Natural killer cell (primary cell): Measurements from ENCODE around the gene SF3B6. TPM values are rescaled to one million over a fixed set of nuclear protein-coding genes. Genes with fewer than 3 reads are reported as not detected.

ENCODE experiments used
- ATAC-seq, 3 donors: fragments of 150-1000 bp in 2 of 3; fragments of 200-7000 bp in 1 of 3; cut with Tn5 transposase; 1 replicate in 1 of 3; 2 replicates in 2 of 3; pipeline ENCODE4 v1.10.0; 2021; ENCODE audit warnings: mild to moderate bottlenecking in 2 of 3, moderate library complexity in 2 of 3
- DNase-seq, 2 donors: peaks; one replicate each; pipeline versions ENCODE4 v3.0.0 to v3.0.0-alpha.2; 2013 to 2021; ENCODE audit warnings: mixed read lengths in 1 of 2
- H3K27ac ChIP-seq: one replicate; pipeline ENCODE4 v1.5.1; 2013; ENCODE audit warnings: mild to moderate bottlenecking, low read length
- H3K27me3 ChIP-seq: one replicate; pipeline ENCODE4 v1.6.1; 2013; ENCODE audit warnings: low read length; ENCODE audit not compliant: control insufficient read depth, insufficient read depth
- H3K36me3 ChIP-seq: one replicate; pipeline ENCODE4 v1.6.1; 2013; ENCODE audit warnings: low read length; ENCODE audit not compliant: control insufficient read depth, insufficient read depth
- H3K4me1 ChIP-seq: one replicate; pipeline ENCODE4 v1.6.1; 2013; ENCODE audit warnings: low read length; ENCODE audit not compliant: control insufficient read depth, insufficient read depth
- H3K4me3 ChIP-seq: one replicate; pipeline ENCODE4 v1.5.1; 2013; ENCODE audit warnings: low read length
- H3K9me3 ChIP-seq: one replicate; pipeline ENCODE4 v1.6.1; 2013; ENCODE audit warnings: low read length; ENCODE audit not compliant: control insufficient read depth, insufficient read depth
- H3K27ac Mint-ChIP-seq, 2 donors: one replicate each; pipeline ENCODE4 v1.8.0; 2022; ENCODE audit warnings: mild to moderate bottlenecking in 2 of 2, mixed read lengths in 2 of 2, moderate library complexity in 1 of 2
- H3K27me3 Mint-ChIP-seq, 2 donors: one replicate each; pipeline ENCODE4 v1.8.0; 2022; ENCODE audit warnings: low read depth in 2 of 2, mixed read lengths in 2 of 2
- H3K36me3 Mint-ChIP-seq: one replicate; pipeline ENCODE4 v1.8.0; 2022; ENCODE audit warnings: mixed read lengths
- H3K4me1 Mint-ChIP-seq, 2 donors: one replicate each; pipeline ENCODE4 v1.8.0; 2022; ENCODE audit warnings: mixed read lengths in 2 of 2
- H3K4me3 Mint-ChIP-seq: one replicate; pipeline ENCODE4 v1.8.0; 2022; ENCODE audit warnings: mild to moderate bottlenecking, moderate library complexity, mixed read lengths
- H3K9me3 Mint-ChIP-seq, 2 donors: one replicate each; pipeline ENCODE4 v1.8.0; 2022; ENCODE audit warnings: mixed read lengths in 2 of 2
- CTCF ChIP-seq: fragments of 200-600 bp; IDR thresholded peaks from one replicate; pipeline ENCODE4 v1.8.0; 2022; ENCODE audit warnings: antibody characterized with exemption
- WGBS: methylation state at CpG from one replicate; pipeline ENCODE4 v1.1.7; 2013; ENCODE audit warnings: missing lambda C conversion rate; ENCODE audit not compliant: insufficient coverage; 5-methylcytosine and 5-hydroxymethylcytosine counted together
- intact Hi-C: fragments of 100-400 bp; cut with micrococcal nuclease; formaldehyde crosslinking; loops from one replicate; pipeline ENCODE4 v1.14.2; 2022
- total RNA-seq, 4 donors: library from RNA; stranded (reverse); fragments of 120-200 nt in 1 of 4; gene quantifications; one replicate each; pipeline versions ENCODE4 v1.2.3 to v1.2.4, GENCODE V29; 2013 to 2022

Gene SF3B6
- total RNA-seq, 3 donors from 2014 or later (not counting 1 experiment from before 2014, with no cell fraction given): 57.2 to 65.1 (median 57.4) TPM

GRCh38 chr2:24107336-24107735, 31.2 kb upstream of the SF3B6 start:
- Histone ChIP-seq H3K27me3 (no peaks in the 10 kb centered on the region), H3K27ac (no peak overlapping the region), H3K36me3 (no peaks in the 10 kb centered on the region), H3K4me3 (no peak overlapping the region), H3K9me3 (no peaks in the 10 kb centered on the region), H3K4me1 (no peaks in the 10 kb centered on the region)
- WGBS: no CpG with 5 or more reads among the region's 1 CpG
- DNase-seq (no peak), ATAC-seq (no peak)
- intact Hi-C loops: no loop called here
- Mint-ChIP-seq H3K27ac (no peak overlapping the region), H3K4me1 (no peaks in the 10 kb centered on the region), H3K27me3 (no peaks in the 10 kb centered on the region), H3K9me3 (peaks cover 2 to 6% of the 10 kb centered on the region in 2 donors), H3K4me3 (no peak overlapping the region), H3K36me3 (peaks cover 7% of the 10 kb centered on the region)
- TF ChIP-seq CTCF: no peak

GRCh38 chr2:24106786-24107185, 30.7 kb upstream of the SF3B6 start:
- Mint-ChIP-seq H3K9me3 (peaks cover 2 to 6% of the 10 kb centered on the region in 2 donors), H3K27ac (no peak overlapping the region), H3K4me3 (no peak overlapping the region), H3K36me3 (peaks cover 7% of the 10 kb centered on the region), H3K27me3 (no peaks in the 10 kb centered on the region), H3K4me1 (no peaks in the 10 kb centered on the region)
- no peak overlapping the region for H3K4me3 ChIP-seq
- DNase-seq (no peak), ATAC-seq (no peak)
- H3K27ac ChIP-seq: no peak overlapping the region
- no peaks in the 10 kb centered on the region for H3K36me3 ChIP-seq
- no peaks in the 10 kb centered on the region for H3K27me3 ChIP-seq
- TF ChIP-seq CTCF: no peak
- H3K9me3 ChIP-seq: no peaks in the 10 kb centered on the region
- intact Hi-C loops: no loop called here
- H3K4me1 ChIP-seq: no peaks in the 10 kb centered on the region

GRCh38 chr2:24105816-24106215, 29.7 kb upstream of the SF3B6 start:
- no peaks in the 10 kb centered on the region for H3K4me1 ChIP-seq
- Mint-ChIP-seq H3K36me3 (peaks cover 7% of the 10 kb centered on the region), H3K27ac (no peak overlapping the region), H3K4me1 (no peaks in the 10 kb centered on the region), H3K4me3 (no peak overlapping the region), H3K9me3 (peaks cover 2 to 6% of the 10 kb centered on the region in 2 donors), H3K27me3 (no peaks in the 10 kb centered on the region)
- no peaks in the 10 kb centered on the region for H3K27me3 ChIP-seq
- ATAC-seq: no peak
- H3K36me3 ChIP-seq: no peaks in the 10 kb centered on the region
- no peak for DNase-seq
- 50% methylated on average over 2 of the region's 2 CpGs for WGBS
- H3K27ac ChIP-seq: no peak overlapping the region
- no peaks in the 10 kb centered on the region for H3K9me3 ChIP-seq
- intact Hi-C loops: no loop called here
- TF ChIP-seq CTCF: no peak
- H3K4me3 ChIP-seq: no peak overlapping the region

GRCh38 chr2:24104906-24105305, 28.8 kb upstream of the SF3B6 start:
- intact Hi-C loops: no loop called here
- WGBS: 88% methylated on average over 4 of the region's 4 CpGs
- DNase-seq: no peak

More at GRCh38 chr2:24104906-24105305, 28.8 kb upstream of the SF3B6 start:
- Mint-ChIP-seq H3K36me3 (peaks cover 7% of the 10 kb centered on the region), H3K27me3 (no peaks in the 10 kb centered on the region), H3K27ac (no peak overlapping the region), H3K4me3 (no peak overlapping the region), H3K4me1 (no peaks in the 10 kb centered on the region), H3K9me3 (peaks cover 2 to 6% of the 10 kb centered on the region in 2 donors)
- H3K27ac ChIP-seq: no peak overlapping the region
- no peaks in the 10 kb centered on the region for H3K27me3 ChIP-seq
- ATAC-seq: no peak
- H3K4me3 ChIP-seq: no peak overlapping the region
- H3K36me3 ChIP-seq: no peaks in the 10 kb centered on the region
- TF ChIP-seq CTCF: no peak
- H3K9me3 ChIP-seq: no peaks in the 10 kb centered on the region
- no peaks in the 10 kb centered on the region for H3K4me1 ChIP-seq
